Right ventricle myocardium inferior (tissue), 1 donor: ENCODE measurements around the gene NAXE. TPM values are rescaled to one million over a fixed set of nuclear protein-coding genes. Genes with fewer than 3 reads are reported as not detected.
A peak's percentile ranks its signal among the peaks of the same experiment; 100 is the strongest.

ENCODE experiments used
- ATAC-seq: fragments of 200-7000 bp; cut with Tn5 transposase; one replicate; pipeline ENCODE4 v1.9.1; 2020; ENCODE audit warnings: mild to moderate bottlenecking, moderate library complexity
- DNase-seq: peaks from one replicate; pipeline ENCODE4 v3.0.0; 2021; ENCODE audit errors: missing footprints
- intact Hi-C: fragments of 100-400 bp; cut with DNase I; formaldehyde crosslinking; loops from one replicate; pipeline ENCODE4 v1.11.0; 2022
- total RNA-seq: library from RNA; stranded (reverse); fragmentation: NEBNext Ultra II Directional; extraction: Animal tissue kit (Norgen Biotek cat#: 25700); gene quantifications from one replicate; pipeline ENCODE4 v1.2.1, GENCODE V29; 2021
- donor health status: DM: no; HTN: yes; CAD: no; lungs with severe emphysema.

The NAXE gene
- total RNA-seq, 1 donor from 2014 or later, result 116 TPM

GRCh38 chr1:156638189-156638985 lies 46.8 kb downstream of the NAXE start:
- ATAC-seq (no peak), DNase-seq (peak; percentile 60)
- intact Hi-C loops, result no loop called here

GRCh38 chr1:156639601-156640101 lies 48.1 kb downstream of the NAXE start:
- ATAC-seq (no peak), DNase-seq (no peak)
- intact Hi-C loops, result no loop called here

GRCh38 chr1:156640842-156641706 lies 49.5 kb downstream of the NAXE start:
- no peak for ATAC-seq
- DNase-seq, result no peak
- intact Hi-C loops, result no loop called here

GRCh38 chr1:156641761-156642264 lies 50.2 kb downstream of the NAXE start, which contains the start of gene BCAN:
BCAN (plus strand) TSS chr1:156642117; CDS start chr1:156646055, 3,938 bp downstream.
- intact Hi-C loops, result no loop called here
- DNase-seq (peak; percentile 56), ATAC-seq (peak; percentile 36)

GRCh38 chr1:156642265-156643048 lies 50.9 kb downstream of the NAXE start:
- ATAC-seq (no peak), DNase-seq (peak; percentile 59)
- intact Hi-C loops, result no loop called here

GRCh38 chr1:156643049-156643777 lies 51.6 kb downstream of the NAXE start:
- no peak for ATAC-seq
- intact Hi-C loops, result no loop called here
- DNase-seq, result peak; percentile 25

GRCh38 chr1:156643778-156644092 lies 52.2 kb downstream of the NAXE start:
- DNase-seq (peak; percentile 31), ATAC-seq (no peak)
- intact Hi-C loops, result no loop called here

Other genes with a start within 250 kb of the NAXE start
- not detected for gene RHBG, start 222.6 kb upstream of the NAXE start, total RNA-seq
- gene MEF2D, start 91.0 kb upstream of the NAXE start, total RNA-seq, result 99.7 TPM
- 1.2 TPM for gene IQGAP3, start 19.2 kb upstream of the NAXE start, total RNA-seq
- gene TTC24, start 12.1 kb upstream of the NAXE start, total RNA-seq, result not detected
- 14.6 TPM for gene GPATCH4, start 9.7 kb downstream of the NAXE start, total RNA-seq
- gene HAPLN2, start 27.6 kb downstream of the NAXE start, total RNA-seq, result 1.4 TPM
- 0.35 TPM for gene BCAN, start 50.3 kb downstream of the NAXE start, total RNA-seq
- gene NES, start 85.6 kb downstream of the NAXE start, total RNA-seq, result 131 TPM
- gene CRABP2, start 113.8 kb downstream of the NAXE start, total RNA-seq, result not detected
- 16.6 TPM for gene METTL25B, start 136.7 kb downstream of the NAXE start, total RNA-seq
- gene ISG20L2, start 137.0 kb downstream of the NAXE start, total RNA-seq, result 13.1 TPM
- 103 TPM for gene MRPL24, start 149.3 kb downstream of the NAXE start, total RNA-seq
- 183 TPM for gene HDGF, start 159.9 kb downstream of the NAXE start, total RNA-seq
- 42.9 TPM for gene PRCC, start 175.8 kb downstream of the NAXE start, total RNA-seq
- gene SH2D2A, start 225.1 kb downstream of the NAXE start, total RNA-seq, result 2.2 TPM